ENCODE results near the gene UAP1L1.
A peak's percentile ranks its signal among the peaks of the same experiment; 100 is the strongest.

UAP1L1 gene

DNA sequence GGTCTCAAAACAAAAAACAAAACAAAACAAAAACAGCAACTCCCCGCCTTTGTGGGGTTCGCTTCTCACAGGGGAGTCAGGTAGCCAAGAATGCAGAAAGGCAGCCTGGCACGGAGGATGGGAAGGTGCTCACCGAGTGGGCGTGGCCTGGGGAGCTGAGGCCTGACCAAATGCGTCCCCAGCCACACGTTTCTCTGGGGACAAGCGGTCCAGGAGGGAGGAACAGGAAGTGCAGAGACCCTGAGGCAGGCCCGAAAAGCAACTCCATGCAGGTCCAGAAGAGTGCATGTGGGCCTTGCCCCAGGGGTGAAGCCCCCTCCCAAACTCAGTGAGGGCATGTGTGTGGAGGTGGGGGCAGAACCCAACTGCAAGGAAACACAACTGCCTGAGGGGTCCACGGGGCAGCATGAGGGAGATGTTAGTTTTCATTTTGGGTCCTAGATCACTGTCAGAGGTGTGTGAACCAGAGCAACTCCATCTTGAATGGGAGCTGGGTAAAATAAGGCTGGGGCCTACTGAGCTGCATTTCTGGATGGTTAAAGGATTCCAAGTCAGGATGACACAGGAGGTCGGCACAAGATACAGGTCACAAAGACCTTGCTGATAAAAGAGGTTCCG lies 2.6 kb upstream of the UAP1L1 start:
- no peak for DNase-seq (ENCODE audit: low read depth in 2 of 2, low spot score in 1 of 2)

DNA sequence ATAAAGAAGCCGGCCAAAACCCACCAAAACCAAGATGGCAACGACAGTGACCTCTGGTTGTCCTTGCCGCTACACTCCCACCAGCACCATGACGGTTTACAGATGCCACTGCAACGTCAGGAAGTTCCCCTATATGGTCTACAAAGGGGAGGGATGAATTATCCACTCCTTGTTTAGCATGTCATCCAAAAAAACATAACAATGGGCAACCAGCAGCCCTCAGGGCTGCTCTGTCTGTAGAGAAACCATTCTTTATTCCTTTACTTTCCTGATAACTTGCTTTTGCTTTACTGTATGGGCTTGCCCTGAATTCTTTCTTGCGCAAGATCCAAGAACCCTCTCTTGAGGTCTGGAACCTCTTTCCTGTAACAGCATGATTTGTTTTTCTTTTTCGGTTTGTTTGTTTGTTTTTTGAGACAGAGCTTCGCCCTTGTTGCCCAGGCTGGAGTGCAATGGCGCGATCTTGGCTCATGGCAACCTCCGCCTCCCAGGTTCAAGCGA lies 2.0 kb upstream of the UAP1L1 start:
- no peak for DNase-seq (ENCODE audit: low read depth in 2 of 2, low spot score in 1 of 2)

DNA sequence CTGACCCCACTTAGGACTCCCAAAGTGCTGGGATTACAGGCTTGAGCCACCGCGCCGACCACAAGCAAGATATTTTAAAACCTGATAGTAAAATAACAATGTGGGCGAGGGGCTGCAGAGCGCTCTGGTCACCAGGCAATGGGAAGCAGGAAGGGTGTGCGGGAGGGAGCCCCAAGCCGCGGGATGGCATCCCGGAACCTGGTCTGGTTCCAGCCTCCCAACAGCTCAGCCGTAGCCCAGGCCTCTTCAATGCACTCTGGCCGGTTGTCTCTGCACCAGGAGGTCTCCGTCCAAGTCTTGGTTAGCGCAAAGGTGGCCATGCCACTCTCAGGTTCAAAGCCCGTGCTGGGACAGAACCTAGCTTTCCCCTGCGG lies 694 bp upstream of the UAP1L1 start:
- DNase-seq (ENCODE audit: low read depth in 2 of 2, low spot score in 1 of 2), result no peak

DNA sequence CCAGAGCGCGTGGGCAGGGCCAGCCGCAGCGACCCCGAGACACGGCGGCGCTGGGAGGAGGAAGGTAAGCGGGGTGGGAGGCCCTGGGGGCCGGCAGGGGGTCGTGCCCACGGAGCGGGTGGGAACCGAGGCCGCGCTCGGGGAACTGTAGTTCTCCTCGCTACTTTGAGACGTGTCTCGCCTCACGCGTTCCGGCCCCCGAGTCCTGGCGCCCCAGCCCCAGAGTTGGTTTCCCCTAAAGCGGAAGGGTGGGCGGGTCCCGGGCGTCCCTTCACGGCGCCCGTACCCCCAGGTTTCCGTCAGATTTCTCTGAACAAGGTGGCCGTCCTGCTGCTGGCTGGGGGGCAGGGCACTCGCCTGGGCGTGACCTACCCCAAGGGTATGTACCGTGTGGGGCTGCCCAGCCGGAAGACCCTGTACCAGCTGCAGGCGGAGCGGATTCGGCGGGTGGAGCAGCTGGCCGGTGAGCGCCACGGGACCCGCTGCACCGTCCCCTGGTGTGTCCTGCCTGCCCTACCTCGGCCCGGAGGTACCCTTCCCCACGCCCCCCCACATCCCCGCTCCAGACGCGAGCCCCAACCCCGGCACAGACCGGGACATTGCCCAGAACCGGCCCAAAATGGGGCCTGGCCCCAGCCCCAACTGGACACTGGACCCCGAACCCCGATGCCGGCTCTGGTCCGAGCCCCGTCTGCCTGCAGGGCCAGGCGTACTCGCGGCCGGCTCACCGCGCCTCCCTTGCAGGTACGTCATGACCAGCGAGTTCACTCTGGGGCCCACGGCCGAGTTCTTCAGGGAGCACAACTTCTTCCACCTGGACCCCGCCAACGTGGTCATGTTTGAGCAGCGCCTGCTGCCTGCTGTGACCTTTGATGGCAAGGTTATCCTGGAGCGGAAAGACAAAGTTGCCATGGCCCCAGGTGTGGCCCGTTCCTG lies 709 bp downstream of the UAP1L1 start:
- no peak for DNase-seq (ENCODE audit: low read depth in 2 of 2, low spot score in 1 of 2)

DNA sequence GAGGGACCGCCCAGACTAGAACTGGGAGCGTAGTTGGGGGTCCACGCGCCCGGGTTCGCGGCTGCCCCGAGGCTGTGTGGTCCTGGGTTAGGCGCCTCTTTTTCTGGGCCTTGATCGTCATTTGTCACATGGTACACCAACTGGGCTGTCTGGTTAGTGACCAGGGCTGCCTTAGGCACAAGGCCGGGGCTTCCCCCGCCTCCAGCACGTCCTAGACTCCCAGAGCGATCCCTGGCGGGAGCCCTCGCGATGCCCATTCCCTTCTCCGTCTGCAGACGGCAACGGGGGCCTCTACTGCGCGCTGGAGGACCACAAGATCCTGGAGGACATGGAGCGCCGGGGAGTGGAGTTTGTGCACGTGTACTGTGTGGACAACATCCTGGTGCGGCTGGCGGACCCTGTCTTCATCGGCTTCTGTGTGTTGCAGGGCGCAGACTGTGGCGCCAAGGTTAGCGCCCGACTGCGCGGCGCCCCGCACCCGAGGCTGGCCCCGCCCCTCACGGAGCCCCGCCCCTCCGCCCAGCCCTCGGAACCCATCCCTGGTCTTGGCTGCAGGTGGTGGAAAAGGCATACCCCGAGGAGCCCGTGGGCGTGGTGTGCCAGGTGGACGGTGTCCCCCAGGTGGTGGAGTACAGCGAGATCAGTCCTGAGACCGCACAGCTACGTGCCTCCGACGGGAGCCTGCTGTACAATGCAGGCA lies 1.5 kb downstream of the UAP1L1 start:
- no peak for DNase-seq (ENCODE audit: low read depth in 2 of 2, low spot score in 1 of 2)

DNA sequence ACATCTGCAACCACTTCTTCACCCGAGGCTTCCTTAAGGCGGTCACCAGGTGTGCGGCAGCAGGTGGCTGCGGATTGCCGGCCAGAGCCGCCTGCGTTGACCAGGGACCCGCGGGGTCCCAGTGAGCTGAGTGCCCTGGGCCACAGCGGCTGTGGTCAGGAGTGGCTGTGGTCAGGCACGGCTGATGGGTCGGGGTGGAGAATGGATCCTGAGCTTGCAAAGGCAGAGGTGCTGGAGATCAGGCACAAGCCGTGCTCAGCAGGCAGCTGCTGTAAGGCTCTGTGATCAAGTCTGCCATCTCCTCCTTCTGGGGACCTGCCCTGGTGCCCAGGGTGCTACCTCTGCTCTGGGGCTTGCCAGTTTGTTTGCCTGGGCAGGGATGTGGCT lies 2.1 kb downstream of the UAP1L1 start:
- DNase-seq (ENCODE audit: low read depth in 2 of 2, low spot score in 1 of 2), result no peak

DNA sequence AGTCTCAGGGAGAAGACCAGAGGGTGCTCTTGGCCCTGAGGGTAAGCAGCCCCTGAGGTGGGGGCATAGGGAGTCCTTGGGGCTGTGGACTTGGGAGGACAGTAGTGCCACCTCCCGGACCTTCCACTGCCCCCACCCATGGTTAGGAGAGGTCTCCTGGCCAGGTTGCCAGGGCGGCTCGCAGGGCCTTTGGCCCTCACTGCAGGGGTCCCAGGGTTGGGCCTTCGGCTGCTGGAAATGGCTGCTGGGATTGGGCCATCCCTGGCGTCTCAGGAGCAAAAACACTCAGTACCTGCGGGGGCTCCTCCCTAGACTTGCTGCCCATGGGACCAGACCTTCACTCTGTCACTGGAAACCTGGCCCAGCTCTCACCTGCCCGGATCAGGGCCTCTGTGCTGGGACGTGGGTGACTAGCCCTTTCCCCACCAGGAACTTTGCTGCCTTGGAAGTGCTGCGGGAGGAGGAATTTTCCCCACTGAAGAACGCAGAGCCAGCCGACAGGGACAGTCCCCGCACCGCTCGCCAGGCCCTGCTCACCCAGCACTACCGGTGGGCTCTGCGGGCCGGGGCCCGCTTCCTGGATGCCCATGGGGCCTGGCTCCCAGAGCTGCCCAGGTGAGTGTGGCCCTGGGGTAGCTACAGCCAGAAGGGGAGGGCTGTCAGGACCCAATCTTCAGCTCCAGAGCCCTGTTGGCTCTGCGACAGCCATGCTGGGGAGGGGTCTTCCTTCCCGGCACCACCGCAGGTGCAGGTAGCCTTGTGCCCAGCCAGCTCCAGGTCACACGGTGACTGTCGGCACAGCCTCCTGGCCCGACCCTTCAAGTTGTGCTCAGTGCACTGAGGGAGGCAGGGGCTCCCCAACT lies 3.2 kb downstream of the UAP1L1 start:
- no peak for DNase-seq (ENCODE audit: low read depth in 2 of 2, low spot score in 1 of 2)

DNA sequence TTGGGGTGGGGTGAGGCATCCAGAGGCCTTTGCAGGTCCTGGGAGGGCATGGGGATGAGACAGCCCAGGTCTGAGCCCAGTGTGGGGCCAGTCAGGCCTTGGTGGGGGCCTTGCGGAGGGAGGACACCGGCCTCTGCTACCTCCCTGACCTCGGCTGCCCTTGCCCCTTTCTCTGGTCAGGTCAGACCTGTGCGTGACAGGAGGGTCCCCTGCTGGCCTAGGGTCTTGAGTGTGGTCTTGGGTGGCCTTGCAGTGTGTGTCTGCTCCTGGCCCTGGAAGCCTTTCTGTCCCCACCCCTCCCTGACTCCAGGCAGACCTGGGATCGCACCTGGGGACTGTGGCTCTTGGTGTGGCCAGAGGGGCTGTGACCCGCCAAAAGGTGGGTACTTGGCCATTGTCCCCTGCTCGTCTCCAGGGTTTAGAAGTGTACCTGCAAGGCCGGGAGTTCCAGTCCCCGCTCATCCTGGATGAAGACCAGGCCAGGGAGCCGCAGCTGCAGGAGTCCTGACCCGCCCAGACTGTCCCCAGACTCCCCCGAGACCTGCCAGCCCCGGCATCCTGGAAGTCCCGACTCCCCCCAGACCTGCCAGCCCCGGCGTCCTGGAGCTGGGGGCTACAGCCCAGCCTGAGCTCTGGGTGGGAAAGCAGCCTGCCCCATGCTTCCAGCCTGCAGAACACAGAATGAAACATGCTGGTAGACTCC lies 5.1 kb downstream of the UAP1L1 start:
- no peak for DNase-seq (ENCODE audit: low read depth in 2 of 2, low spot score in 1 of 2)

DNA sequence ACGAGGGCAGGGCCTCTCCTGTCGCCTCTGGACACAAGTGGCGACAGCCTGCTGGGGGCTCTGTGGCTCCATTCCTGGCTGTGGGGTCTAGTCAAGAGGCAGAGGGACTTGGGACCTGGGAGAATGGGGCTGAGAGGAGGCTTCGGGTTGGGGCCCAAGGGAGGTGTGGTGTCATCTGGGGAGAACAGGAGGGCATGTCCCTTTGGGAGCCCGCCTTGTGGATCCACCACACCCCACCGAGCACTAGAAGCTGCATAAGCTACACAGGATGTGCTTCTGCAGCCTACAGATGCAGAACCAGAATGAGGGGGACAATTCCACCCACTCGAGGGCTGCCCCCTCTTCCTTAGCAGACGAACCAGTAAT lies 5.6 kb downstream of the UAP1L1 start:
- DNase-seq (ENCODE audit: low read depth in 2 of 2, low spot score in 1 of 2), result no peak

DNA sequence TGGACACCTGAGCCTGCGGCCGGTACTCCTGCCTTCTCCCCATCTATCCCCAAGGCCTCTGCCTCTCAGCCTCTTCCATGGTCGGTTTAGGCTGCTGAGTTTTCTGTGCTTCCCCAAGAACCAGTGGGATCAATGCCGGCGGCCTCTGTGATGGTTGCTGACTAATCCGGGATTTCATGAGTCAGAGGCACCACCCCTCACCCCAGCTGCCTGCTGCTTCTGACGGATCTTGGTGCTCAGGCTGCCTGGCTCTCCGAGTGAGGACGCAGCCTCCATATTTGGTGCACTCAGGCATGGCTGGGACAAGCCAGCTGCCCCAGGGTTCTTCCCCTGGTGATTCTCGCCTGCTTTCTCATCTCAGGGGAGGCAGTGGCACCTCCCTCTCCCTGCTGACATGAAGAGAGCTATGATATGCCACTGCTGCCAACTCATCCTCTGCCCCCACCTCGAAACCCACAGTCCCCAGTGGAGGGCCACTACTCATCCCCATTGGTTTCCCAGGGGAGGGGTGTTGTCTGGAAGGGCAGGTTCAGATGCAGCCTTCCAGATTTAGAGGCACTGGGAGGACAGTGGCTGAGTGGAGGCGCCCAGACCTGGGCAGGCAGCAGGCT lies 6.2 kb downstream of the UAP1L1 start:
- no peak for DNase-seq (ENCODE audit: low read depth in 2 of 2, low spot score in 1 of 2)

DNA sequence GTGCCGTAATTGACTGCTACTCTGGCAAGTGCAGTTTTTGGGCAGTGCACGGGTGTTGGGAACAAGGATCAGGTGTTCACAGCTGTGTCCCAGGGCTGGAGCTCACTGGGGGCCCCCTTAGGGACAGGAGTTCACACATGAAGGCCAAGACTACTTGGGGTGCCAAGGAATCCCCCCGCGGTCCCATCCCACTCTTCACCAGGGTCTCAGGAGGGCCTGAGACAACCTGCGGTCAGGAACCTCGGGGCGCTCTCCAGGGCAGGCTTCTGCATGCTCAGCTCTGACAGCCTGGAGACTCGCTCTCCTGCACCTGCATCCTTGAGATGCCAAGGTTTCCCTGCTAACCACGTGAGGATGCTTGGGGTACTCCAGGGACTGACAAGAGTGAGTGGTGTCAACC lies 7.2 kb downstream of the UAP1L1 start:
- DNase-seq (ENCODE audit: low read depth in 2 of 2, low spot score in 1 of 2), result no peak

DNA sequence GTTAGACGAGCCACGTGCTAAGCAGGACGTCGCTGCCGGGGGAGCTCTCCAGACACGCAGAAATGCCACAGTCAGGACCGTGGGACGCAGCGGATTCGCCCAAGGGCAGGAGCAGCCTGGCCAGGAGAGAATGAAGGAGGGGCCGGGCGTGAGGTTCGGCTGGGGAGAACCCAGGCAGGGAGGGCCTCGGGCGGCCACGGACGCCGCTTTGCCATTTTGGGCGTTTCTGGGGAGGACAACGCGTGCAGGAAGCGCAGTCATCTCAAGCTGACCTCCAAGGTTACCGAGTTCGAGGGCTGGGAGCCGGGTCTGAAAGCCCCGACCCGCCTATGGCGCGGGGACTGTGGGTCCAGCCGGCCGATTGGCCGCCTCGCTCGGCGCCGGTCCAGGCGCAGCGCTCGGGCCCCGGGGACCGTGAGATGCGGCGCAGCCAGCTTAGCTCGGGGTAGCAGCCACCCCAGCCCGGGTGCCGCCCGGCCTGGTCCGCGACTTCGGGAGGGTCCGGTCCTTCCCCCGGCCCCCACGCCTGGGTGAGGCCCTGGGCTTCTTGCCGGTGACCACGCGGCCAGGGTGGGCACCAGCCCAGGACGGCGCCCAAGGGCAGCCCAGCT lies 8.7 kb downstream of the UAP1L1 start:
- no peak for DNase-seq (ENCODE audit: low read depth in 2 of 2, low spot score in 1 of 2)

DNA sequence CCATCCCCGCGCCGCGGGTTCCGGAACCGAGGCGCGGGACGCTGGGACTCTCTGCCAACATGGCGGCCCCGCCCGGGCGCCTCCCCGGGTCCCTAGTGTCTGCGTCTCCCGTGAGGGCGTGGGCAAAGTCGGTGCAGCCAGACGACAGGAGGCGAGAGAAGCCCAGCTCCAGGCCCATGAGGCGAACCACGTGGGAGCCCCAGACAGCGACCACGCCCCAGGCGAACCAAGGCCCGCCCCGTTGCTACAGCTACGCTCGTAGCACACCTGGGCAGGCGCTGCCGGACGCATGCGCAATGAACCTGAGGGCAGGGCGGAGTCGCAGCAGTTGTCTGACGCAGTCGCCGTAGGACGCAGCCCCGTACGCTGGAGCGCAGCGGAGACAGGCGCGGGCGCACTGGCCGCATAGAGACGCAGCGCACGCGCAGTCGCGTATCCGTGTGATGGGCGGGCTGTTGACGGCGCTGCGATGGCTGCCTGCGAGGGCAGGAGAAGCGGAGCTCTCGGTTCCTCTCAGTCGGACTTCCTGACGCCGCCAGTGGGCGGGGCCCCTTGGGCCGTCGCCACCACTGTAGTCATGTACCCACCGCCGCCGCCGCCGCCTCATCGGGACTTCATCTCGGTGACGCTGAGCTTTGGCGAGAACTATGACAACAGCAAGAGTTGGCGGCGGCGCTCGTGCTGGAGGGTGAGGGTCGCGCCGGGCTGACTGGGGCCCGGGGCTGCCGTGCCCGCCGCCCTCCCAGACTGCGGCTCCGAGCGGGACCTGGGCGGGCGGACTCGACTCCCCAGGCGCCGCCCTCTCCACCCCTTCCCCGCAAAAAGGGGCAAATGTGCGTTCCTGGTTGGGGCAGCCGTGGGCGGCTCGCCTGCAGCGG lies 9.5 kb downstream of the UAP1L1 start, which contains the start of gene MAN1B1:
MAN1B1 (plus strand) TSS at position 455 of the 878 bp plus-strand sequence; CDS start at position 470, 15 bp downstream.
- peak; percentile 94 to 100 for DNase-seq (ENCODE audit: low read depth in 2 of 2, low spot score in 1 of 2)

DNA sequence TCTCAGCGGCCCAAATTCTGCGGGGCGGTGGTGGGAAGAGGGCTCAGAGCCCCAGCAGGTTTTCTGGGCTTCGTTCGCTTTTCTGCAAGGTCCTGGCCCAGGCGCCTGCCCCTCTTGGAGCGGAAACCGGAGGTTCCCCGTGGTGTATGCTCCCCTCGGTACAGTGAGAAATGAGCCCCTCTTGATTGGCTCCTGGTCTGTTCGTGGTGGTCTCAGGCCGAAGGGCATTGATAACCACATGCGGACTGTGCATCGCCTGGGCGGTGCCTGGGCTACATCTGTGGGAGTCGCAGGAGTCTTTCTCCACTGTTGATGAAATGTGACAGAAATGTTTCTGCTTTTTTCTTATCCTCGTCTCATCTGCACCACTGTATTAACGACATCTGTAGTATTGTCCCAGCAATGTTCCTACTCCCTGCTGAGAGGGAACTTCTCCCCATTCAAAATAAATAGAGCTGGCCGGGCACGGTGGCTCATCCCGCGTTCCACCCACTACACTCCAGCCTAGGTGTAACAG lies 10.2 kb downstream of the UAP1L1 start:
- no peak for DNase-seq (ENCODE audit: low read depth in 2 of 2, low spot score in 1 of 2)

DNA sequence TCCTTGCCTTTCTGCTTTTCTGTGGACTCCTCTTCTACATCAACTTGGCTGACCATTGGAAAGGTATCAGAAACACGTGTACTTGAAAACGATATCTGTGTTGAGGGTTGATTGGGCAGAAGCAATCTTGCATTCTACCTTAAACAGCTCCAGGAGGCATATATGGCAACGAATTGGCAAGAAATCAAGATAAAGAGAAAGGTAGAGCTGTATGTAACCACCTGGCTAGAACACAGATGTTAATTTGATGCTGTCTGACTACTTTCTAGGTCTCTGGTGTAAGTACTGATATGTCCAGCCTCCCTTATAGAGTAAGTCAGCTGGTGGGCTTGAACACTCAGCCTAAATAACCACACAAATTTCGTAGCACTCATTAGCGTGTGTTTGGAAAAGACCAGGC lies 10.8 kb downstream of the UAP1L1 start:
- no peak for DNase-seq (ENCODE audit: low read depth in 2 of 2, low spot score in 1 of 2)

DNA sequence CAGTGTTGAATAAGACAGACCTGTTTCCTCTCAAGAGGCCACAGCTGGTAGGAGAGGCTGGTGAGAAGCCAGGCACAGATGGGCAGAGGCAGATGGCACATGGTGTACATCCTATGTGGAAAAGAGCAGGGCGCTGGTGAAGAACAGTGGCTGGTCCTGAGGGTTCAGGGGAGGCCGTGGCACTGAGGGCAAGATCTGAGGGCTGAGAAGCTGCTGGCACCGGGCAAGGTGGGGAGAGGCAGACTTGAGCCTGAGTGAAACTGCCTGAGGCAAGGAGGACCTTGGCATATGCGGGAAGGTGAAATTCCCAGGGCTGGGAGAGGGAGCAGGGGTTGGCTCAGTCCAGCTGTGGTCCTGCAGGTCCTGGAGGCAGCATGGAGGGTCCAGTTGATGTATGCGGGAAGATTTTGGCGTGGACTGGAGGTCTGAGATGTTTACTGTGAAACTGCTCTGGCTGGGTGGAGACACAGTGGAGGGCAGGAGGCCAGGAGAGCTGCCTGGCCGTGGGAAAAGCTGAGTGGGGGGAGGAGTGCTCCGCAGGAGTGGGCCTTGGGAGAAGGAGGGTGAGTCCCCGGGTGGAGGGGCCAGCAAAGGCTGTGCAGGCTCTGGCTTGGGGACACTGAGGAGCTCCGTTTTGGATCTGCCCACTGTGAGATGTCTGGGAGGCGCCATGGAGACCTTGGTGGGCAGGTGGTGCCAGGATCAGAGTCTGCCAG lies 12.1 kb downstream of the UAP1L1 start:
- DNase-seq (ENCODE audit: low read depth in 2 of 2, low spot score in 1 of 2), result no peak

DNA sequence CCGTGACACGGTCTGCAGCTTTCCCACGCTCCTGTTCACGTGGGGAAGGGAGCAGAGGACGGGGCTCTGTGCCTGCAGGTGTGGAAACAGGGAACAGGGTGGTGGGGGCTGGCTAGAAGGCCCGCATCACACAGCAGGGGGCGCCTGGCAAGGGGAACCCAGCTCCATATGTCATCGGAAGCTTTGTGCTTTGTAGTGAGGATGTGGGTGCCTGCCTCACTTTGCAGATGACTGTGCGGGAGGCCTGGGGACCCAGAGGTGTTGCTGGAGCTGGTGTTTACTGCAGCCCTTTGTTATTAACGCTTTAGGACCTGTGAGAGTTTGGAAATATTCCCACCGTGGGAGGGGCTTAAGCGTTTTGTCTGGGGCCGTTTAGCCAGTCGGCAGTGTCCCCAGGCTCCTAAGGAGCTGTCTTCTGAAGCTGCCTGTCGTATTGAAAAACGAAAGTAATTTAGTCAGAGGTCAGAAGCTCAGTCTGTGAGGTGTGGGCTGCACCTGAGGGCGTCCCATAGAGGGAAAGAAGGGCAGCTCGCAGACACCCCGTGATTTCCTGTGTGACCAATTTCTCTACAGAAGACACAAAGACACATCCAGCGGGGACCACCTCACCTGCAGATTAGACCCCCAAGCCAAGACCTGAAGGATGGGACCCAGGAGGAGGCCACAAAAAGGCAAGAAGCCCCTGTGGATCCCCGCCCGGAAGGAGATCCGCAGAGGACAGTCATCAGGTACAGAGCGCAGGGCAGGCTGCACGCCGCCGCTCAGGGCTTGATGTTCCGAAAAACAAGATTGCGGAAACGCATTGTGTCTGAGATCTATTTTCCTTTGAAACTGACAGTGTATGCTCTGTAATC lies 18.6 kb downstream of the UAP1L1 start:
- peak; percentile 59 to 67 for DNase-seq (ENCODE audit: low read depth in 2 of 2, low spot score in 1 of 2)

Data from stimulated activated CD8-positive, alpha-beta memory T cell treated with anti-CD3 and anti-CD28 coated beads, Interleukin-4, amount 100 ng/mL, for 4 hours (primary cell).